K562 (cell line): ENCODE results near the gene SRPK2. TPM values are rescaled to one million over a fixed set of nuclear protein-coding genes. Genes with fewer than 3 reads are reported as not detected.

Source experiments
- ATAC-seq: fragments of 200-7000 bp; cut with Tn5 transposase; 3 replicates; pipeline ENCODE4 v1.9.1; 2020; ENCODE audit warnings: moderate library complexity
- BruUV-seq: library from RNA; stranded (reverse); fragments of 400-500 nt; replicated peaks from 2 replicates; lab custom pipeline; 2021; lab: Mats Ljungman, UMichigan
- CTCF ChIA-PET: fragments of 300-600 bp; formaldehyde crosslinking; extraction: SDS; loops from one replicate; lab custom pipeline; 2021; ENCODE audit warnings: low intra/inter-chr PET ratio; lab: Yijun Ruan, JAX
- POLR2A ChIA-PET: fragments of 300-600, 350-650 bp; sonication (Branson Sonifier 250); formaldehyde crosslinking; extraction: SDS; loops from one replicate; lab custom pipeline; 2021; ENCODE audit warnings: antibody characterized with exemption, inconsistent platforms; lab: Yijun Ruan, JAX
- DNase-seq, 4 experiments: peaks; one replicate each; pipeline versions ENCODE4 v3.0.0 to v3.0.0-alpha.2; 2011 to 2018; ENCODE audit warnings: low spot score in 3 of 4, mixed read lengths in 3 of 4; ENCODE audit errors: extremely low read depth in 1 of 4
- FAIRE-seq: peaks from 2 replicates; lab custom pipeline; 2011; peaks lifted over from hg19 to GRCh38; lab: Jason Lieb, UNC
- H2AFZ ChIP-seq: 2 replicates; pipeline ENCODE4 v1.6.0; 2011; ENCODE audit warnings: low read depth, low read length, control low read depth, inconsistent platforms
- H3K27ac ChIP-seq: fragments of 200-600 bp; 3 replicates; pipeline ENCODE4 v1.8.0; 2011; ENCODE audit warnings: low read depth, mild to moderate bottlenecking, control low read depth, inconsistent platforms, low read length, moderate library complexity, mixed read lengths; ENCODE audit errors: extremely low read depth
- H3K27me3 ChIP-seq, 2 experiments: fragments of 300-600 bp in 1 of 2; 2 replicates in 1 of 2; 3 replicates in 1 of 2; pipeline versions ENCODE4 v1.6.0 to v1.8.0; 2011; ENCODE audit warnings: inconsistent platforms in 2 of 2, low read length in 2 of 2, mild to moderate bottlenecking in 1 of 2, mixed read lengths in 1 of 2, moderate library complexity in 1 of 2; ENCODE audit not compliant: control insufficient read depth in 2 of 2, insufficient read depth in 2 of 2
- H3K36me3 ChIP-seq: fragments of 300-600 bp; 3 replicates; pipeline ENCODE4 v1.8.0; 2011; ENCODE audit warnings: mild to moderate bottlenecking, low read length, inconsistent platforms; ENCODE audit not compliant: control insufficient read depth, insufficient read depth
- H3K4me1 ChIP-seq, 2 experiments: fragments of 200-600 bp in 1 of 2; replicated peaks in 1 of 2; 2 replicates in 1 of 2; 3 replicates in 1 of 2; pipeline versions ENCODE4 v1.5.1 to v1.8.0; 2011; ENCODE audit warnings: inconsistent platforms in 2 of 2, low read length in 2 of 2, mild to moderate bottlenecking in 1 of 2, mixed read lengths in 1 of 2, moderate library complexity in 1 of 2; ENCODE audit not compliant: control insufficient read depth in 2 of 2, insufficient read depth in 2 of 2
- H3K4me2 ChIP-seq: 2 replicates; pipeline ENCODE4 v1.6.1; 2011; ENCODE audit warnings: low read length, control low read depth, inconsistent platforms, mixed read lengths; ENCODE audit not compliant: insufficient read depth
- H3K4me3 ChIP-seq: fragments of 200-600 bp; sonication (generic), shearing (Covaris generic); 2 replicates; pipeline ENCODE4 v1.5.1; 2016; ENCODE audit warnings: control low read depth, inconsistent platforms
- H3K79me2 ChIP-seq: fragments of 200-600 bp; 3 replicates; pipeline ENCODE4 v1.8.0; 2011; ENCODE audit warnings: low read length, inconsistent platforms; ENCODE audit not compliant: control insufficient read depth, insufficient read depth
- H3K9ac ChIP-seq, 2 experiments: 2 replicates each; pipeline versions ENCODE4 v1.6.0 to v1.6.1; 2011; ENCODE audit warnings: low read depth in 2 of 2, low read length in 2 of 2, control low read depth in 1 of 2, inconsistent platforms in 1 of 2, mild to moderate bottlenecking in 1 of 2, mixed read lengths in 1 of 2; ENCODE audit not compliant: insufficient read depth in 1 of 2
- H3K9me1 ChIP-seq: one replicate; pipeline ENCODE4 v1.6.0; 2011; ENCODE audit warnings: inconsistent platforms, mild to moderate bottlenecking, low read length, moderate library complexity; ENCODE audit not compliant: control insufficient read depth, insufficient read depth
- H3K9me3 ChIP-seq: replicated peaks from 2 replicates; pipeline ENCODE4 v1.5.1; 2011; ENCODE audit warnings: low read depth, low read length, inconsistent platforms; ENCODE audit not compliant: control insufficient read depth, insufficient read depth
- H4K20me1 ChIP-seq: replicated peaks from 2 replicates; pipeline ENCODE4 v1.6.1; 2011; ENCODE audit warnings: low read length, inconsistent platforms, mixed read lengths; ENCODE audit not compliant: control insufficient read depth, insufficient read depth
- BCOR ChIP-seq: fragments of 450-650 bp; IDR thresholded peaks from 2 replicates; pipeline ENCODE4 v1.6.1; 2016
- E2F8 ChIP-seq: fragments of 450-650 bp; IDR thresholded peaks from 2 replicates; pipeline ENCODE4 v1.7.1; 2018; ENCODE audit warnings: mild to moderate bottlenecking, low read depth; ENCODE audit not compliant: partially characterized antibody
- FOXJ3 ChIP-seq: sonication (generic); formaldehyde crosslinking; IDR thresholded peaks from 2 replicates; pipeline ENCODE4 v1.4.0; 2020; ENCODE audit warnings: mild to moderate bottlenecking, missing genetic modification reagents
- KHSRP ChIP-seq: fragments of 450-650 bp; IDR thresholded peaks from 2 replicates; pipeline ENCODE4 v1.6.1; 2017
- NR1H2 ChIP-seq: sonication (generic); formaldehyde crosslinking; IDR thresholded peaks from 2 replicates; pipeline ENCODE4 v1.4.0; 2020; ENCODE audit warnings: mild to moderate bottlenecking, missing genetic modification reagents
- PURB ChIP-seq: sonication (generic); formaldehyde crosslinking; IDR thresholded peaks from 2 replicates; pipeline ENCODE4 v1.9.0; 2021; ENCODE audit warnings: low read depth, mild to moderate bottlenecking, missing genetic modification reagents
- RAD21 ChIP-seq, 2 experiments: fragments of 250-450 bp in 1 of 2; fragments of 450-650 bp in 1 of 2; sonication (Bioruptor Pico) in 1 of 2; formaldehyde crosslinking in 1 of 2; IDR thresholded peaks in 1 of 2; conservative IDR thresholded peaks in 1 of 2; 2 replicates each; pipeline versions ENCODE4 v1.4.0 to v1.8.0; 2020 to 2022; ENCODE audit warnings: mild to moderate bottlenecking in 2 of 2, moderate library complexity in 1 of 2
- RBM25 ChIP-seq: fragments of 200-400 bp; formaldehyde crosslinking; IDR thresholded peaks from 2 replicates; pipeline ENCODE4 v1.6.1; 2018; ENCODE audit warnings: low read length, low read depth, moderate library complexity; ENCODE audit not compliant: severe bottlenecking
- SNRNP70 ChIP-seq: fragments of 200-400 bp; formaldehyde crosslinking; optimal IDR thresholded peaks from 2 replicates; pipeline ENCODE3; 2017; ENCODE audit warnings: low read depth, low read length
- TGIF2 ChIP-seq: sonication (generic); formaldehyde crosslinking; IDR thresholded peaks from 2 replicates; pipeline ENCODE4 v1.8.1; 2022; ENCODE audit warnings: mild to moderate bottlenecking, missing genetic modification reagents, moderate library complexity
- TRIM28 ChIP-seq: fragments of 450-650 bp; IDR thresholded peaks from 2 replicates; pipeline ENCODE4 v1.6.1; 2017
- ZNF140 ChIP-seq: fragments of 250-450 bp; sonication (Bioruptor Pico); IDR thresholded peaks from 2 replicates; pipeline ENCODE4 v1.8.0; 2021; ENCODE audit warnings: moderate library complexity, mild to moderate bottlenecking, inconsistent platforms
- ZNF239 ChIP-seq: fragments of 250-450 bp; sonication (Bioruptor Pico); IDR thresholded peaks from 2 replicates; pipeline ENCODE4 v1.4.0; 2020; ENCODE audit warnings: mild to moderate bottlenecking
- ZNF408 ChIP-seq: fragments of 250-450 bp; sonication (Bioruptor Pico); IDR thresholded peaks from 2 replicates; pipeline ENCODE4 v1.4.0; 2020; ENCODE audit warnings: low read depth, mild to moderate bottlenecking, moderate library complexity
- ZNF444 ChIP-seq: fragments of 250-450 bp; sonication (Bioruptor Pico); IDR thresholded peaks from 2 replicates; pipeline ENCODE4 v1.4.0; 2020; ENCODE audit warnings: mild to moderate bottlenecking, moderate library complexity
- ZNF584 ChIP-seq: fragments of 200-800 bp; sonication (Bioruptor generic); IDR thresholded peaks from 2 replicates; pipeline ENCODE4 v1.6.1; 2016; ENCODE audit warnings: low read depth, mild to moderate bottlenecking, missing genetic modification characterization, missing compliant biosample characterization
- ZSCAN29 ChIP-seq: fragments of 450-650 bp; IDR thresholded peaks from 2 replicates; pipeline ENCODE4 v1.6.1; 2017
- ZSCAN32 ChIP-seq: fragments of 450-650 bp; formaldehyde crosslinking; IDR thresholded peaks from 2 replicates; pipeline ENCODE4 v1.4.0; 2020; ENCODE audit warnings: mild to moderate bottlenecking, moderate library complexity
- WGBS: fragments of 100-300 bp; shearing (Covaris generic); methylation state at CpG from one replicate; pipeline ENCODE4 v1.1.6; 2016; ENCODE audit warnings: low coverage, mixed read lengths; ENCODE audit not compliant: insufficient coverage; ENCODE audit errors: missing lambda C conversion rate; 5-methylcytosine and 5-hydroxymethylcytosine counted together
- in situ Hi-C: fragments of 300-500 bp; cut with MboI; formaldehyde crosslinking; loops from 4 replicates; pipeline ENCODE4 v1.15.0; 2018; ENCODE audit warnings: inconsistent platforms, mixed read lengths
- intact Hi-C: fragments of 100-400 bp; cut with micrococcal nuclease; formaldehyde crosslinking; loops from 2 replicates; pipeline ENCODE4 v1.14.2; 2022
- polyA plus RNA-seq, 8 experiments: library from polyadenylated mRNA; depleted of rRNA in 4 of 8; stranded (reverse) in 5 of 8; unstranded in 3 of 8; fragments of >200 nt; fragmentation: Nextera tagmentation in 2 of 8; fragmentation: Illumina TruSeq in 1 of 8; extraction: Ambion mirVana in 2 of 8; extraction: Trizol in 1 of 8; gene quantifications; 2 replicates each; pipeline versions ENCODE4 v1.2.1 to v1.2.3, GENCODE V29; 2011 to 2014; ENCODE audit warnings: inconsistent platforms in 1 of 8, missing spikeins in 1 of 8
- total RNA-seq, 7 experiments: library from RNA; depleted of rRNA in 6 of 7; stranded (reverse); fragments of >200 nt in 6 of 7; fragmentation: Illumina TruSeq in 2 of 7; extraction: Trizol in 2 of 7; gene quantifications; 2 replicates each; pipeline versions ENCODE4 v1.2.1 to v1.2.3, GENCODE V29; 2011 to 2021; ENCODE audit warnings: low replicate concordance in 1 of 7

The SRPK2 gene
- total and polyA plus RNA-seq, 9 of the 15 experiments (the other 6 are each of a cell fraction or from before 2014, with no cell fraction given): 21.5 to 44.7 (median 33.3) TPM

- TF ChIP-seq E2F8: no peak
Observed at GRCh38 chr7:105185290-105186010, 203.3 kb downstream of the SRPK2 start (continued).

GRCh38 chr7:105180002-105180401 is 208.7 kb downstream of the SRPK2 start:
- WGBS: 80% methylated on average over 2 of the region's 2 CpGs
- peak; percentile 45 for TF ChIP-seq RBM25
- TF ChIP-seq TGIF2: no peak
- no peak for TF ChIP-seq ZNF408 (CRISPR knock-in tag)
- TF ChIP-seq SNRNP70: no peak
- TF ChIP-seq TRIM28: 0 out of 2 replicates have a peak, but pooled peaks have one; percentile 22
- TF ChIP-seq ZNF584 (CRISPR knock-in tag): no peak
- TF ChIP-seq ZNF444: no peak
- no peak for TF ChIP-seq ZSCAN29
- TF ChIP-seq KHSRP: no peak
- TF ChIP-seq FOXJ3 (CRISPR knock-in tag): no peak
- no peak for TF ChIP-seq ZSCAN32 (CRISPR knock-in tag)
- TF ChIP-seq BCOR: peak; percentile 47; the same call in 1 of the 2 replicates
- no peak for TF ChIP-seq PURB (CRISPR knock-in tag)
- TF ChIP-seq ZNF239 (CRISPR knock-in tag): no peak
- TF ChIP-seq RAD21 (CRISPR knock-in tag; conservative IDR thresholded peaks at IDR 0.05 in 1 of 2, IDR thresholded peaks at IDR 0.05 in 1 of 2): no peak
- no peak for TF ChIP-seq ZNF140 (CRISPR knock-in tag)
- TF ChIP-seq NR1H2: no peak

More at GRCh38 chr7:105180002-105180401, 208.7 kb downstream of the SRPK2 start:
- Histone ChIP-seq H3K4me1 (no peaks in the 10 kb centered on the region), H3K9me1 (no peaks in the 10 kb centered on the region), H3K4me2 (no peak overlapping the region), H3K36me3 (no peaks in the 10 kb centered on the region), H3K27ac (no peak overlapping the region), H3K79me2 (peaks cover 3% of the 10 kb centered on the region; the same call in 1 of the 3 replicates), H3K27me3 (no peaks in the 10 kb centered on the region), H4K20me1 (no peaks in the 10 kb centered on the region), H3K9me3 (no peaks in the 10 kb centered on the region), H3K9ac (no peak overlapping the region), H2AFZ (no peak overlapping the region), H3K4me3 (no peak overlapping the region)
- FAIRE-seq (no peak), DNase-seq (no peak), ATAC-seq (no peak)
- no TSS peak for BruUV-seq
- in situ Hi-C loops (no loop called here), intact Hi-C loops (loop anchor here (10.0 kb wide), 1 partner anchor 65 kb away; no protein-coding TSS in a partner anchor)
- POLR2A ChIA-PET: no interaction called here
- CTCF ChIA-PET: no interaction called here
